Gastroesophageal sphincter (tissue), 4 donors: ENCODE results near the gene ZNF385B. TPM values are rescaled to one million over a fixed set of nuclear protein-coding genes. Genes with fewer than 3 reads are reported as not detected.

Experiments used
- ATAC-seq: fragments of 150-250 bp; one replicate; pipeline ENCODE4 v1.9.1; 2016; ENCODE audit warnings: mild to moderate bottlenecking, moderate library complexity
- H3K27ac ChIP-seq, 4 donors: fragments of 200-600 bp; sonication (generic) in 3 of 4; 1 replicate in 3 of 4; 2 replicates in 1 of 4; pipeline ENCODE4 v1.5.1; 2016 to 2019
- H3K27me3 ChIP-seq: fragments of 200-600 bp; sonication (generic); one replicate; pipeline ENCODE4 v1.5.1; 2019
- H3K36me3 ChIP-seq, 2 donors: fragments of 200-600 bp; sonication (generic); one replicate each; pipeline ENCODE4 v1.5.1; 2019; ENCODE audit warnings: control low read depth in 1 of 2
- H3K4me1 ChIP-seq, 3 donors: fragments of 200-600 bp; sonication (generic); 1 replicate in 2 of 3; 2 replicates in 1 of 3; pipeline ENCODE4 v1.5.1; 2016 to 2019; ENCODE audit warnings: control low read depth in 2 of 3
- H3K4me3 ChIP-seq, 2 donors: fragments of 200-600 bp; sonication (generic); one replicate each; pipeline ENCODE4 v1.5.1; 2019; ENCODE audit warnings: mild to moderate bottlenecking in 1 of 2, moderate library complexity in 1 of 2
- H3K9me3 ChIP-seq, 3 donors: fragments of 200-600 bp; sonication (generic); one replicate each; pipeline ENCODE4 v1.5.1; 2017 to 2019; ENCODE audit warnings: control low read depth in 2 of 3
- EP300 ChIP-seq: sonication (generic); formaldehyde crosslinking; IDR thresholded peaks from one replicate; pipeline ENCODE4 v1.6.1; 2017; ENCODE audit warnings: antibody characterized with exemption, mild to moderate bottlenecking
- POLR2A ChIP-seq, 2 donors: fragments of 450-650 bp; IDR thresholded peaks; one replicate each; pipeline ENCODE4 v1.6.1; 2017; ENCODE audit warnings: antibody characterized with exemption in 2 of 2, mild to moderate bottlenecking in 2 of 2, moderate library complexity in 1 of 2
- POLR2AphosphoS5 ChIP-seq: sonication (generic); formaldehyde crosslinking; IDR thresholded peaks from one replicate; pipeline ENCODE4 v1.6.1; 2017; ENCODE audit warnings: antibody characterized with exemption
- WGBS, 2 donors: methylation state at CpG; one replicate each; pipeline ENCODE4 v1.1.5; 2018; ENCODE audit warnings: low coverage in 1 of 2; 5-methylcytosine and 5-hydroxymethylcytosine counted together
- total RNA-seq, 4 donors: library from RNA; depleted of rRNA; stranded (reverse); fragments of >200 nt; gene quantifications; one replicate each; pipeline ENCODE4 v1.1.0, GENCODE V29; 2016
- TF ChIP-seq, protein P1 (sequence below), 4 experiments: fragments of 200-600 bp in 2 of 4; fragments of 450-650 bp in 2 of 4; sonication (generic) in 1 of 4; IDR thresholded peaks; one replicate each; pipeline ENCODE4 v1.5.1; 2017 to 2019; ENCODE audit warnings: antibody characterized with exemption in 4 of 4, mild to moderate bottlenecking in 2 of 4, moderate library complexity in 2 of 4

The ZNF385B gene
- total RNA-seq, 4 donors from 2014 or later, result 2.7 to 7.6 (median 3.9) TPM

DNA sequence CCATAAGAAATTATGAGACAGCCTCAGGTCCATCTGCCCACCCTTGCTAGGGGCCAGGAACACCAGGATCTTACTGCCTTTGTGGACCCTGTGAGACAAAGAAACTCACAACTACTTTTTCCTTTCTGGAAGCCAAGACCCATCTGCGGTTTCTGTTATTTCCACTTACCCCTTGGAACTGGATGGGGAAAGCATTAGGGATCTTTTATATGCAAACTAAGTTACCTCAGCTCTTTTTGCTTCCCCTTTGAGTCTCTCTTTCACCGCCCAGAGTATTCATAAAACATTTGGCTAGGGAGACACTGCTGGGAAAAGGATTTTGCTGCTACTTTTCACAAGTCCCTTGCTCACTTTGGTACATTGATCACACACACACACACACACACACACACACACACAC, 95.7 kb downstream of the ZNF385B start:
- ATAC-seq, result no peak
- TF ChIP-seq POLR2A (IDR thresholded peaks at IDR 0.05) (no peak), EP300 (no peak), POLR2AphosphoS5 (no peak)
- TF ChIP-seq, protein P1, sequence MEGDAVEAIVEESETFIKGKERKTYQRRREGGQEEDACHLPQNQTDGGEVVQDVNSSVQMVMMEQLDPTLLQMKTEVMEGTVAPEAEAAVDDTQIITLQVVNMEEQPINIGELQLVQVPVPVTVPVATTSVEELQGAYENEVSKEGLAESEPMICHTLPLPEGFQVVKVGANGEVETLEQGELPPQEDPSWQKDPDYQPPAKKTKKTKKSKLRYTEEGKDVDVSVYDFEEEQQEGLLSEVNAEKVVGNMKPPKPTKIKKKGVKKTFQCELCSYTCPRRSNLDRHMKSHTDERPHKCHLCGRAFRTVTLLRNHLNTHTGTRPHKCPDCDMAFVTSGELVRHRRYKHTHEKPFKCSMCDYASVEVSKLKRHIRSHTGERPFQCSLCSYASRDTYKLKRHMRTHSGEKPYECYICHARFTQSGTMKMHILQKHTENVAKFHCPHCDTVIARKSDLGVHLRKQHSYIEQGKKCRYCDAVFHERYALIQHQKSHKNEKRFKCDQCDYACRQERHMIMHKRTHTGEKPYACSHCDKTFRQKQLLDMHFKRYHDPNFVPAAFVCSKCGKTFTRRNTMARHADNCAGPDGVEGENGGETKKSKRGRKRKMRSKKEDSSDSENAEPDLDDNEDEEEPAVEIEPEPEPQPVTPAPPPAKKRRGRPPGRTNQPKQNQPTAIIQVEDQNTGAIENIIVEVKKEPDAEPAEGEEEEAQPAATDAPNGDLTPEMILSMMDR (IDR thresholded peaks at IDR 0.05), result no peak
- no peak overlapping the region for H3K4me3 ChIP-seq
- WGBS, 2 donors, result 60% methylated on average over 2 of the region's 2 CpGs; no CpG with 5 or more reads in 1 of the 2 donors
- H3K27me3 ChIP-seq, result no peaks in the 10 kb centered on the region
- no peak overlapping the region for H3K27ac ChIP-seq
- peaks cover 0 to 15% (median 0%) of the 10 kb centered on the region in 3 donors for H3K4me1 ChIP-seq
- H3K9me3 ChIP-seq, result no peaks in the 10 kb centered on the region
- no peaks in the 10 kb centered on the region for H3K36me3 ChIP-seq

DNA sequence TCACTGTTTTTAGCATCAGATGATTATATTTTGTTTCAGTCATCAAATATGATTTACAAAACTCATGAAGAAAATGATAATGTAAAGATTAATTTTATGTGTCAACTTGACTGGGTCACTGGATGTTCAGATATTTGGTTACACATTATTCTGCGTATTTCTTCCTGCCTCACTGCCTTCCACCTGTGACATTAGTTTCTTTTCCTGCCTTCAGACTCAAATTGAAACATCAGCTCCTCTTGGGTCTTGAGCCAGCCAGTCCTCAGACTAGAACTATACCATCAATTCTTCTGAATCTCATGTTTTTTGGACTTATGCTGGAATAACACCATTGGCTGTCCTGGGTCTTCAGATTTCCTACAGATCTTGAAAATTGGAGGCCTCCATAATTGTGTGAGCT, 96.7 kb downstream of the ZNF385B start:
- peaks cover 0 to 15% (median 0%) of the 10 kb centered on the region in 3 donors for H3K4me1 ChIP-seq
- no peaks in the 10 kb centered on the region for H3K36me3 ChIP-seq
- no peaks in the 10 kb centered on the region for H3K9me3 ChIP-seq
- WGBS, 2 donors, result 94 to 100% methylated on average over 1 of the region's 1 CpG
- H3K27ac ChIP-seq, result no peak overlapping the region
- TF ChIP-seq POLR2AphosphoS5 (no peak), EP300 (no peak), POLR2A (IDR thresholded peaks at IDR 0.05) (no peak)
- TF ChIP-seq, protein P1 (IDR thresholded peaks at IDR 0.05), result no peak
- H3K27me3 ChIP-seq, result no peaks in the 10 kb centered on the region
- ATAC-seq, result no peak
- H3K4me3 ChIP-seq, result no peak overlapping the region

DNA sequence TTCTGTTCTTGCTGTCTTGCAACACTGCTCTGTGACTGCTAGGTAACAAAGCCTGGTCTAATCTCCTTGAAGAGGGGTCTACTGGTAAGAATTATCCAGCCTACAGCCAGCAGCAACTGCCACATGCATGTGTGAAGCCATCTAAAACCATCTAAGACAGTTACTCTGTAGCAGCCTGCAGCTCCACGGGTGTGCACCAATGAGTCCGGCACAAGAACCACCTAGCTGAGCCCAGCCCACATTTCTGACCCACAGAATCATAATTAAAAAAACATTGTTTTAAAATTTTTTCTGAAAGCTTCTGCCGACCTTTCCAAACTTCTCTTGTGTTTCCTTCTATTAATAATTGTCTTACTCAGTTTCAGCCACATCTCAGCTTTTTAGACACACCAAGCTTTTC, 102.8 kb downstream of the ZNF385B start:
- 89% methylated on average over 3 of the region's 3 CpGs; no CpG with 5 or more reads in 1 of the 2 donors for WGBS, 2 donors
- TF ChIP-seq POLR2A (IDR thresholded peaks at IDR 0.05) (no peak), EP300 (no peak)
- Histone ChIP-seq H3K27me3 (no peaks in the 10 kb centered on the region), H3K9me3 (peaks cover 0 to 16% (median 0%) of the 10 kb centered on the region in 3 donors), H3K27ac (no peak overlapping the region), H3K4me3 (no peak overlapping the region), H3K4me1 (no peaks in the 10 kb centered on the region), H3K36me3 (no peaks in the 10 kb centered on the region)
- no peak for ATAC-seq

DNA sequence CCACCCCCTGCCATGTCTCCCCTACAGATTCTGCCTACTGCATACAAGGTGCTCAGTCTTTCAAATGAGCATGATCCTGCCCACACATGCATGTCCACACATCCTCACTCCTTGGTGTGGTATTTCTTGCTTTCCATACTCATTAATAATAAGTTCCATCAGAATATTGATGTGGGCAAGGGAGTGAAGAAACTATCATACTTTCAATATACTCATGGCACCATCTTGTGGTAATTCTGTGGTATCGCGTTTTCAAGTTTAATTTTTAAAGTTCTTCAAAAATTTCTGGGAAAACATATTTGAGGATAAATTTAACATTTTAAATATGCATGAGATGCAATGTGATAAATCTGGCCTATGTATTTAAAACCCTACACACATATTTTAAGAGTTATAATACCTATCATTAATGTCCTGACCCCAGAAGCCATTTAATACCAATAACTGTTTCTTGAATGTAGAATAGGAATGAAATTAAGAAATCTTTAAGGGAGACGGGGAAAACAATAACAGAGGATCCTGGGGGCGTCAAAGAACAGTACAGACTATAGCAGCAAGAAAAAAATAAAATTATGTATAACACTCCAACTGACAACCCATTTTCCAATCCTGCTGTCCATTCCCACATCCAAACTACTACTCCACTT, 110.1 kb downstream of the ZNF385B start:
- no peak for ATAC-seq
- Histone ChIP-seq H3K4me3 (no peak overlapping the region), H3K4me1 (peaks cover 0 to 15% (median 0%) of the 10 kb centered on the region in 3 donors)

DNA sequence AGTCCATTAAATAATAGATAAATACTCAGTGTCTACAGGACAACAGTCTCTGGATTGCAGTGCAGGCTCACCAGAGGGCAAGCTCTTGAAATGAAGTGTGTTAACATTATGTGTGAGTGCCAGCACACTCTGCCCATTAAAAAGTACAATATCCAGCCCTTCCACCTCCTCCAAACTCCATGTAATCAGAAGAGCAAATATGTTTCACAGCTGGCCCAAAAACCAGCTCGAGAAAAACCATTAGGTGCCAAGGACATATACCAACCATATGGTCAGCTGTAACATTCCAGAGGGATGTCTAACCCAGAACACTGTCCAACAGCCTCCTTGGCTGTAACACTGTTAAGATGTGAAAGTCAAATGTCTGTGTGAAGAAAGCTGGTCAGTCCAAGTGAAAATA, 112.2 kb downstream of the ZNF385B start:
- TF ChIP-seq EP300 (no peak), POLR2A (IDR thresholded peaks at IDR 0.05) (no peak), POLR2AphosphoS5 (no peak)
- TF ChIP-seq, protein P1 (IDR thresholded peaks at IDR 0.05), result no peak
- 15 to 33% methylated on average over 1 of the region's 1 CpG for WGBS, 2 donors
- peaks cover 0 to 25% (median 4%) of the 10 kb centered on the region in 3 donors for H3K4me1 ChIP-seq
- no peaks in the 10 kb centered on the region for H3K36me3 ChIP-seq
- ATAC-seq, result no peak
- H3K27ac ChIP-seq, result no peak overlapping the region
- no peak overlapping the region for H3K4me3 ChIP-seq
- no peaks in the 10 kb centered on the region for H3K27me3 ChIP-seq
- no peaks in the 10 kb centered on the region for H3K9me3 ChIP-seq

More for the DNA sequence above, 110.1 kb downstream of the ZNF385B start:
- no peak overlapping the region for H3K27ac ChIP-seq
- no peaks in the 10 kb centered on the region for H3K9me3 ChIP-seq
- 6 to 11% methylated on average over 4 of the region's 4 CpGs for WGBS, 2 donors
- TF ChIP-seq POLR2AphosphoS5 (no peak), EP300 (no peak), POLR2A (IDR thresholded peaks at IDR 0.05) (no peak)
- TF ChIP-seq, protein P1 (IDR thresholded peaks at IDR 0.05), result peak; percentile 60 to 73 (median 70)
- H3K27me3 ChIP-seq, result no peaks in the 10 kb centered on the region
- H3K36me3 ChIP-seq, result no peaks in the 10 kb centered on the region
